ENCODE data around the gene MRPL10.

DNA sequence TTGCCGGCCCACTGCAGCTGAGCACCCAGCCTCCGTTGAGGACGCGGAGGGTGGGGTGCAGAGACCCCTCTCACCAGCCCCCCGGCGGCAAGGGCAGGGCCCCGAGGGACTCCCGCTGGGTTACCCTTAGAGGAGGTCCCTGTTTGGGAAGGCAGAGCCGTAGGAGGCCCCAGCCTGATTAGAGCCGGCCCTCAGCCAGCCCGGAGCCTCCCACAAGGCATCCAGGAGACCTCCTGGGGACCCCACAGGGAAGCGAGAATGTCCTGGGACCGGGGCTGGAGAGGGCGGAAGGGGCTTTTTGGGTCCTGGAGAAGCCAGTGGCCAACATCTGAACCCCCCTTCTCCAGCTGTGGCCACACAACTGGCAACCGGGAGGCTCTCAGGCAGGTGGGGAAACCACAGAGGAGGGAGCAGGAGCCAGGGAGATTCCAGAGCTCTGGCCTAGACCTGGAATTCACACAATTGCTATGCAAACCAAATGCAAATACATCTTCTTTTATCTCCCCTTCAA, 41.4 kb upstream of the MRPL10 start:
- TF ChIP-seq, protein P1, sequence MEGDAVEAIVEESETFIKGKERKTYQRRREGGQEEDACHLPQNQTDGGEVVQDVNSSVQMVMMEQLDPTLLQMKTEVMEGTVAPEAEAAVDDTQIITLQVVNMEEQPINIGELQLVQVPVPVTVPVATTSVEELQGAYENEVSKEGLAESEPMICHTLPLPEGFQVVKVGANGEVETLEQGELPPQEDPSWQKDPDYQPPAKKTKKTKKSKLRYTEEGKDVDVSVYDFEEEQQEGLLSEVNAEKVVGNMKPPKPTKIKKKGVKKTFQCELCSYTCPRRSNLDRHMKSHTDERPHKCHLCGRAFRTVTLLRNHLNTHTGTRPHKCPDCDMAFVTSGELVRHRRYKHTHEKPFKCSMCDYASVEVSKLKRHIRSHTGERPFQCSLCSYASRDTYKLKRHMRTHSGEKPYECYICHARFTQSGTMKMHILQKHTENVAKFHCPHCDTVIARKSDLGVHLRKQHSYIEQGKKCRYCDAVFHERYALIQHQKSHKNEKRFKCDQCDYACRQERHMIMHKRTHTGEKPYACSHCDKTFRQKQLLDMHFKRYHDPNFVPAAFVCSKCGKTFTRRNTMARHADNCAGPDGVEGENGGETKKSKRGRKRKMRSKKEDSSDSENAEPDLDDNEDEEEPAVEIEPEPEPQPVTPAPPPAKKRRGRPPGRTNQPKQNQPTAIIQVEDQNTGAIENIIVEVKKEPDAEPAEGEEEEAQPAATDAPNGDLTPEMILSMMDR (IDR thresholded peaks at IDR 0.05) = no peak
- TF ChIP-seq POLR2A (IDR thresholded peaks at IDR 0.05) (no peak), EP300 (IDR thresholded peaks at IDR 0.05) (no peak)

Measured in gastroesophageal sphincter (tissue), 3 donors.